Lower leg skin (tissue), 3 donors: ENCODE results near the gene UMODL1.
A peak's percentile ranks its signal among the peaks of the same experiment; 100 is the strongest.

ENCODE experiments used
- POLR2A ChIP-seq, 2 donors: fragments of 450-650 bp; IDR thresholded peaks; one replicate each; pipeline ENCODE4 v1.6.1; 2016 to 2017; ENCODE audit warnings: antibody characterized with exemption in 2 of 2, mild to moderate bottlenecking in 1 of 2, moderate library complexity in 1 of 2
- TF ChIP-seq, protein P1 (sequence below), 3 donors: fragments of 450-650 bp; IDR thresholded peaks; one replicate each; pipeline ENCODE4 v1.5.1; 2016; ENCODE audit warnings: antibody characterized with exemption in 3 of 3, mild to moderate bottlenecking in 3 of 3, moderate library complexity in 2 of 3

DNA sequence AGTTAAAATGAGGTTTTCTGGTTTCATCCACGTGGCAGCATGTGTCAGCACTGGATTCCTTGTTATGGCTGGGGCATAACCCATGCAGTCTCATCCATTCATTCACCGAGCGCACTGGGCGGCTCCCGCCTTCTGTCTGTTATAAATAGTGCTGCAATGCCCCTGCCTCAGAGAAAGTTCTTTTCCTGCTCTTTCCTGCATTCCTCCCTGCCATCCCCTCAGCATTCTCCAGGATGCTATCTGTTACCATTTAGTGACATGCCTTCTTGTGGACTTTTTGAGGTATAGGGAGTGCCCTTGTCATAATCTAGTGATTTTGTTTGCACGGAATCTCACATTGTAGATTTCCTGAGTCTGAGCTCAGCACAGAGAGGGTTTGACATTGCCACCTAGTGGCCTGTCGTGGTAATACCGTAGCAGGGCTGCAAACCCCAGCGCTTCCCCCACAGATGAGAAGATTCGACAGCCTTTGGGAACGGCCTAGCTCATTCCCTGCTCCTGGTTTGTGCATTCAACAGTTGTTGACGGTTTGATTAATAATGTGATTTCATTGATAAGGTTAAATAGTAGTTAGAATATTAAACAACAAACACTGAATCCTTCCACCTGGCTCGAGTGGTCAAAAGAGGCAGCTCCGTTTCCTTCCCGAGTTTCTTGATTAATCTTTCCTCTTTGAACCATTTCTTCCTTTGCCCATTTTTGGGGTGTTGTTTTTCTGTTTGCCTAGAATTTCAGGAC, 46.3 kb downstream of the UMODL1 start:
- no peak for TF ChIP-seq POLR2A (IDR thresholded peaks at IDR 0.05)
- TF ChIP-seq, protein P1, sequence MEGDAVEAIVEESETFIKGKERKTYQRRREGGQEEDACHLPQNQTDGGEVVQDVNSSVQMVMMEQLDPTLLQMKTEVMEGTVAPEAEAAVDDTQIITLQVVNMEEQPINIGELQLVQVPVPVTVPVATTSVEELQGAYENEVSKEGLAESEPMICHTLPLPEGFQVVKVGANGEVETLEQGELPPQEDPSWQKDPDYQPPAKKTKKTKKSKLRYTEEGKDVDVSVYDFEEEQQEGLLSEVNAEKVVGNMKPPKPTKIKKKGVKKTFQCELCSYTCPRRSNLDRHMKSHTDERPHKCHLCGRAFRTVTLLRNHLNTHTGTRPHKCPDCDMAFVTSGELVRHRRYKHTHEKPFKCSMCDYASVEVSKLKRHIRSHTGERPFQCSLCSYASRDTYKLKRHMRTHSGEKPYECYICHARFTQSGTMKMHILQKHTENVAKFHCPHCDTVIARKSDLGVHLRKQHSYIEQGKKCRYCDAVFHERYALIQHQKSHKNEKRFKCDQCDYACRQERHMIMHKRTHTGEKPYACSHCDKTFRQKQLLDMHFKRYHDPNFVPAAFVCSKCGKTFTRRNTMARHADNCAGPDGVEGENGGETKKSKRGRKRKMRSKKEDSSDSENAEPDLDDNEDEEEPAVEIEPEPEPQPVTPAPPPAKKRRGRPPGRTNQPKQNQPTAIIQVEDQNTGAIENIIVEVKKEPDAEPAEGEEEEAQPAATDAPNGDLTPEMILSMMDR (IDR thresholded peaks at IDR 0.05): peak in 1 of 3 donors; percentile 98
